HepG2 (cell line): ENCODE results near the gene RBM6. TPM values are rescaled to one million over a fixed set of nuclear protein-coding genes. Genes with fewer than 3 reads are reported as not detected.

Experiments used
- HOXA3 ChIP-seq: sonication (generic); formaldehyde crosslinking; IDR thresholded peaks from 2 replicates; pipeline ENCODE4 v1.5.0; 2020; ENCODE audit warnings: missing genetic modification reagents
- NFKB2 ChIP-seq: sonication (generic); formaldehyde crosslinking; IDR thresholded peaks from 2 replicates; pipeline ENCODE4 v1.4.0; 2020; ENCODE audit warnings: missing genetic modification reagents, borderline replicate concordance
- RAD21 ChIP-seq: fragments of 450-650 bp; formaldehyde crosslinking; IDR thresholded peaks from 2 replicates; pipeline ENCODE4 v1.5.0; 2020; ENCODE audit warnings: mild to moderate bottlenecking
- RARA ChIP-seq: IDR thresholded peaks from 2 replicates; pipeline ENCODE4 v1.6.1; 2016; ENCODE audit warnings: missing genetic modification reagents, missing compliant biosample characterization
- RXRA ChIP-seq: sonication (generic); formaldehyde crosslinking; IDR thresholded peaks from 2 replicates; pipeline ENCODE4 v1.5.1; 2020; ENCODE audit warnings: missing genetic modification reagents
- SMAD3 ChIP-seq: sonication (generic); formaldehyde crosslinking; IDR thresholded peaks from 2 replicates; pipeline ENCODE4 v1.4.0; 2020; ENCODE audit warnings: missing genetic modification reagents
- ZMYM4 ChIP-seq: sonication (generic); formaldehyde crosslinking; IDR thresholded peaks from 2 replicates; pipeline ENCODE4 v1.8.1; 2023; ENCODE audit warnings: mild to moderate bottlenecking, missing genetic modification reagents
- ZNF225 ChIP-seq: sonication (generic); formaldehyde crosslinking; IDR thresholded peaks from 2 replicates; pipeline ENCODE4 v1.4.0; 2020; ENCODE audit warnings: mild to moderate bottlenecking, missing genetic modification reagents
- ZNF431 ChIP-seq: sonication (generic); formaldehyde crosslinking; IDR thresholded peaks from 2 replicates; pipeline ENCODE4 v1.9.0; 2022; ENCODE audit warnings: missing genetic modification reagents, low read depth, mild to moderate bottlenecking, borderline replicate concordance
- ZNF432 ChIP-seq: sonication (generic); formaldehyde crosslinking; IDR thresholded peaks from 2 replicates; pipeline ENCODE4 v1.5.0; 2020; ENCODE audit warnings: missing genetic modification reagents, mild to moderate bottlenecking, borderline replicate concordance
- ZNF558 ChIP-seq: sonication (generic); formaldehyde crosslinking; IDR thresholded peaks from 2 replicates; pipeline ENCODE4 v1.9.0; 2022; ENCODE audit warnings: mild to moderate bottlenecking, missing genetic modification reagents, borderline replicate concordance
- ZNF749 ChIP-seq: sonication (generic); formaldehyde crosslinking; IDR thresholded peaks from 2 replicates; pipeline ENCODE4 v1.8.0; 2022; ENCODE audit warnings: mild to moderate bottlenecking, missing genetic modification reagents, moderate library complexity, borderline replicate concordance
- polyA plus RNA-seq, 8 experiments: library from polyadenylated mRNA; depleted of rRNA in 3 of 8; stranded (reverse) in 7 of 8; unstranded in 1 of 8; fragments of >200 nt; fragmentation: Illumina TruSeq in 4 of 8; extraction: Trizol in 4 of 8; gene quantifications; 2 replicates each; pipeline versions ENCODE4 v1.2.1 to v1.2.3, GENCODE V29; 2011 to 2016; ENCODE audit warnings: low read depth in 4 of 8, missing spikeins in 1 of 8, mixed read lengths in 1 of 8; ENCODE audit not compliant: insufficient read depth in 1 of 8
- total RNA-seq, 5 experiments: library from RNA; depleted of rRNA; stranded (reverse); fragments of >200 nt; fragmentation: Illumina TruSeq; extraction: Trizol; gene quantifications; 2 replicates each; pipeline ENCODE4 v1.2.3, GENCODE V29; 2016; ENCODE audit warnings: low read depth in 1 of 5
- TF ChIP-seq, protein P1 (sequence below): sonication (generic); formaldehyde crosslinking; IDR thresholded peaks from 2 replicates; pipeline ENCODE4 v1.5.0; 2020; ENCODE audit warnings: mild to moderate bottlenecking, missing genetic modification reagents
- TF ChIP-seq, protein P2 (sequence below): sonication (generic); formaldehyde crosslinking; IDR thresholded peaks from 2 replicates; pipeline ENCODE4 v1.5.1; 2020; ENCODE audit warnings: missing genetic modification reagents, mild to moderate bottlenecking, borderline replicate concordance
- TF ChIP-seq, protein P3 (sequence below): sonication (generic); formaldehyde crosslinking; conservative IDR thresholded peaks from 2 replicates; pipeline ENCODE4 v1.4.0; 2020; ENCODE audit warnings: missing genetic modification reagents
- TF ChIP-seq, protein P4 (sequence below): sonication (generic); formaldehyde crosslinking; IDR thresholded peaks from 2 replicates; pipeline ENCODE4 v1.5.1; 2020; ENCODE audit warnings: mild to moderate bottlenecking, missing genetic modification reagents, borderline replicate concordance

RBM6 gene
- total and polyA plus RNA-seq, 2 of the 13 experiments (the other 11 are each of a cell fraction or from before 2014, with no cell fraction given) = 72.7 to 86.1 TPM

DNA sequence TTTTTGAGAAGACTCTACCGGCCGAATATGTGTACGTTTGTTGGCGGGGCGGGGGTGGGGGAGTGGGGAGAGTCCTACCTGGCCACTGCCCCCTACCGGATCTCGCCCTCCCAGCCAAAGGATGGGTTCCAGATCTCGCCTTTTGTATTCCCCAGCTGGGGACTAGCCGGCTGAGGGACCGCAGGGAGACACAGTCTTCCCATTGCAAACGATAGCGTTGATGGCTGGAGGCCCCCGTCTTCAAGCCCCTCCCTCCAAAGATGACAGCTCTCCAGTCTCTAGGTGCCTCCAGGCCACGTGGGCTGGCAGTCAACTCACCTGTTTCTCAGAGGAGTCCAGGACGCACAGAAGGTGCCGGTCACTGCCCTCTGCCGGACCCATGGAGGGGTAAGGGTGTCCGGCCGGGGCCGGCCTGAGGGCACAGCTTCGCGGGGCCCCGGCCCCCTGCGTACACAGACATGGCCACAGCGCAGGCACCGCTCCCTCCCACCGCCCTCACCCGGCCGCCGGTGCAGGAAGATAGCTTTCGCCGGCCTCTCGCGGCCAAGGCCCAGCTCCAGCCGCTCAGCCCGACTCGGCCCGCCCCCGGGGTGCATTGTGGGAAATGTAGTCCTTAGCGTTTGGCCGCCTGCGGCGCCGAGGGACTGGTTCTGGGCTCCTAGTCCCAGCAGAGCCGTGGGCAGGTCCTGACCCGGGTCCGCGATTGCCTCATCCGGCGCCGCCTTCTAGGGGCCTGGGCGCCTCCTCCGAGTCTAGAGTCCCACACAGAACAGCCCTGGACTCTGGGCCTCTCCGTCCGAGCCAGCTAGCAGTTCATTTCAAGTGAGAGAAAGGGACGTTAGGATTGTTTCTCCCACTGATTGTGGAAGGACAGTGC is 10.4 kb upstream of the RBM6 start, which contains the start of gene MON1A (continued):
- TF ChIP-seq, protein P1, sequence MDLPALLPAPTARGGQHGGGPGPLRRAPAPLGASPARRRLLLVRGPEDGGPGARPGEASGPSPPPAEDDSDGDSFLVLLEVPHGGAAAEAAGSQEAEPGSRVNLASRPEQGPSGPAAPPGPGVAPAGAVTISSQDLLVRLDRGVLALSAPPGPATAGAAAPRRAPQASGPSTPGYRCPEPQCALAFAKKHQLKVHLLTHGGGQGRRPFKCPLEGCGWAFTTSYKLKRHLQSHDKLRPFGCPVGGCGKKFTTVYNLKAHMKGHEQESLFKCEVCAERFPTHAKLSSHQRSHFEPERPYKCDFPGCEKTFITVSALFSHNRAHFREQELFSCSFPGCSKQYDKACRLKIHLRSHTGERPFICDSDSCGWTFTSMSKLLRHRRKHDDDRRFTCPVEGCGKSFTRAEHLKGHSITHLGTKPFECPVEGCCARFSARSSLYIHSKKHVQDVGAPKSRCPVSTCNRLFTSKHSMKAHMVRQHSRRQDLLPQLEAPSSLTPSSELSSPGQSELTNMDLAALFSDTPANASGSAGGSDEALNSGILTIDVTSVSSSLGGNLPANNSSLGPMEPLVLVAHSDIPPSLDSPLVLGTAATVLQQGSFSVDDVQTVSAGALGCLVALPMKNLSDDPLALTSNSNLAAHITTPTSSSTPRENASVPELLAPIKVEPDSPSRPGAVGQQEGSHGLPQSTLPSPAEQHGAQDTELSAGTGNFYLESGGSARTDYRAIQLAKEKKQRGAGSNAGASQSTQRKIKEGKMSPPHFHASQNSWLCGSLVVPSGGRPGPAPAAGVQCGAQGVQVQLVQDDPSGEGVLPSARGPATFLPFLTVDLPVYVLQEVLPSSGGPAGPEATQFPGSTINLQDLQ = 0 out of 2 replicates have a peak, but pooled peaks have one; percentile 55
- TF ChIP-seq, protein P2, sequence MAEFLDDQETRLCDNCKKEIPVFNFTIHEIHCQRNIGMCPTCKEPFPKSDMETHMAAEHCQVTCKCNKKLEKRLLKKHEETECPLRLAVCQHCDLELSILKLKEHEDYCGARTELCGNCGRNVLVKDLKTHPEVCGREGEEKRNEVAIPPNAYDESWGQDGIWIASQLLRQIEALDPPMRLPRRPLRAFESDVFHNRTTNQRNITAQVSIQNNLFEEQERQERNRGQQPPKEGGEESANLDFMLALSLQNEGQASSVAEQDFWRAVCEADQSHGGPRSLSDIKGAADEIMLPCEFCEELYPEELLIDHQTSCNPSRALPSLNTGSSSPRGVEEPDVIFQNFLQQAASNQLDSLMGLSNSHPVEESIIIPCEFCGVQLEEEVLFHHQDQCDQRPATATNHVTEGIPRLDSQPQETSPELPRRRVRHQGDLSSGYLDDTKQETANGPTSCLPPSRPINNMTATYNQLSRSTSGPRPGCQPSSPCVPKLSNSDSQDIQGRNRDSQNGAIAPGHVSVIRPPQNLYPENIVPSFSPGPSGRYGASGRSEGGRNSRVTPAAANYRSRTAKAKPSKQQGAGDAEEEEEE (CRISPR knock-in tag) = no peak
- TF ChIP-seq ZNF225 = no peak
- TF ChIP-seq NFKB2 (CRISPR knock-in tag) = peak; percentile 92; the same call in 1 of the 2 replicates
- 0 out of 2 replicates have a peak, but pooled peaks have one; percentile 7 for TF ChIP-seq RAD21 (CRISPR knock-in tag)
- no peak for TF ChIP-seq ZNF432
- TF ChIP-seq ZNF431 (CRISPR knock-in tag) = peak; percentile 60; the same call in 1 of the 2 replicates
- TF ChIP-seq RARA (CRISPR knock-in tag) = peak; percentile 36
- no peak; the same call in none of the 2 replicates for TF ChIP-seq RXRA
- TF ChIP-seq SMAD3 = peak; percentile 76; the same call in 1 of the 2 replicates
- no peak for TF ChIP-seq ZMYM4
- no peak for TF ChIP-seq ZNF749 (CRISPR knock-in tag)
- peak; percentile 48; the same call in 1 of the 2 replicates for TF ChIP-seq ZNF558 (CRISPR knock-in tag)
- TF ChIP-seq, protein P3, sequence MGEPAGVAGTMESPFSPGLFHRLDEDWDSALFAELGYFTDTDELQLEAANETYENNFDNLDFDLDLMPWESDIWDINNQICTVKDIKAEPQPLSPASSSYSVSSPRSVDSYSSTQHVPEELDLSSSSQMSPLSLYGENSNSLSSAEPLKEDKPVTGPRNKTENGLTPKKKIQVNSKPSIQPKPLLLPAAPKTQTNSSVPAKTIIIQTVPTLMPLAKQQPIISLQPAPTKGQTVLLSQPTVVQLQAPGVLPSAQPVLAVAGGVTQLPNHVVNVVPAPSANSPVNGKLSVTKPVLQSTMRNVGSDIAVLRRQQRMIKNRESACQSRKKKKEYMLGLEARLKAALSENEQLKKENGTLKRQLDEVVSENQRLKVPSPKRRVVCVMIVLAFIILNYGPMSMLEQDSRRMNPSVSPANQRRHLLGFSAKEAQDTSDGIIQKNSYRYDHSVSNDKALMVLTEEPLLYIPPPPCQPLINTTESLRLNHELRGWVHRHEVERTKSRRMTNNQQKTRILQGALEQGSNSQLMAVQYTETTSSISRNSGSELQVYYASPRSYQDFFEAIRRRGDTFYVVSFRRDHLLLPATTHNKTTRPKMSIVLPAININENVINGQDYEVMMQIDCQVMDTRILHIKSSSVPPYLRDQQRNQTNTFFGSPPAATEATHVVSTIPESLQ (CRISPR knock-in tag) = no peak; the same call in 1 of the 2 replicates
- TF ChIP-seq, protein P4, sequence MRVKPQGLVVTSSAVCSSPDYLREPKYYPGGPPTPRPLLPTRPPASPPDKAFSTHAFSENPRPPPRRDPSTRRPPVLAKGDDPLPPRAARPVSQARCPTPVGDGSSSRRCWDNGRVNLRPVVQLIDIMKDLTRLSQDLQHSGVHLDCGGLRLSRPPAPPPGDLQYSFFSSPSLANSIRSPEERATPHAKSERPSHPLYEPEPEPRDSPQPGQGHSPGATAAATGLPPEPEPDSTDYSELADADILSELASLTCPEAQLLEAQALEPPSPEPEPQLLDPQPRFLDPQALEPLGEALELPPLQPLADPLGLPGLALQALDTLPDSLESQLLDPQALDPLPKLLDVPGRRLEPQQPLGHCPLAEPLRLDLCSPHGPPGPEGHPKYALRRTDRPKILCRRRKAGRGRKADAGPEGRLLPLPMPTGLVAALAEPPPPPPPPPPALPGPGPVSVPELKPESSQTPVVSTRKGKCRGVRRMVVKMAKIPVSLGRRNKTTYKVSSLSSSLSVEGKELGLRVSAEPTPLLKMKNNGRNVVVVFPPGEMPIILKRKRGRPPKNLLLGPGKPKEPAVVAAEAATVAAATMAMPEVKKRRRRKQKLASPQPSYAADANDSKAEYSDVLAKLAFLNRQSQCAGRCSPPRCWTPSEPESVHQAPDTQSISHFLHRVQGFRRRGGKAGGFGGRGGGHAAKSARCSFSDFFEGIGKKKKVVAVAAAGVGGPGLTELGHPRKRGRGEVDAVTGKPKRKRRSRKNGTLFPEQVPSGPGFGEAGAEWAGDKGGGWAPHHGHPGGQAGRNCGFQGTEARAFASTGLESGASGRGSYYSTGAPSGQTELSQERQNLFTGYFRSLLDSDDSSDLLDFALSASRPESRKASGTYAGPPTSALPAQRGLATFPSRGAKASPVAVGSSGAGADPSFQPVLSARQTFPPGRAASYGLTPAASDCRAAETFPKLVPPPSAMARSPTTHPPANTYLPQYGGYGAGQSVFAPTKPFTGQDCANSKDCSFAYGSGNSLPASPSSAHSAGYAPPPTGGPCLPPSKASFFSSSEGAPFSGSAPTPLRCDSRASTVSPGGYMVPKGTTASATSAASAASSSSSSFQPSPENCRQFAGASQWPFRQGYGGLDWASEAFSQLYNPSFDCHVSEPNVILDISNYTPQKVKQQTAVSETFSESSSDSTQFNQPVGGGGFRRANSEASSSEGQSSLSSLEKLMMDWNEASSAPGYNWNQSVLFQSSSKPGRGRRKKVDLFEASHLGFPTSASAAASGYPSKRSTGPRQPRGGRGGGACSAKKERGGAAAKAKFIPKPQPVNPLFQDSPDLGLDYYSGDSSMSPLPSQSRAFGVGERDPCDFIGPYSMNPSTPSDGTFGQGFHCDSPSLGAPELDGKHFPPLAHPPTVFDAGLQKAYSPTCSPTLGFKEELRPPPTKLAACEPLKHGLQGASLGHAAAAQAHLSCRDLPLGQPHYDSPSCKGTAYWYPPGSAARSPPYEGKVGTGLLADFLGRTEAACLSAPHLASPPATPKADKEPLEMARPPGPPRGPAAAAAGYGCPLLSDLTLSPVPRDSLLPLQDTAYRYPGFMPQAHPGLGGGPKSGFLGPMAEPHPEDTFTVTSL (CRISPR knock-in tag) = no peak
- TF ChIP-seq HOXA3 (CRISPR knock-in tag) = peak; percentile 40; the same call in 1 of the 2 replicates
